Upper lobe of left lung (tissue), 4 donors: ENCODE measurements around the gene ELP4.

Source experiments
- CTCF ChIP-seq, 6 experiments: fragments of 450-650 bp in 4 of 6; fragments of 200-600 bp in 2 of 6; sonication (generic) in 2 of 6; IDR thresholded peaks; one replicate each; pipeline ENCODE4 v1.5.1; 2016 to 2019; ENCODE audit warnings: antibody characterized with exemption in 6 of 6
- POLR2A ChIP-seq, 4 donors: fragments of 450-650 bp; IDR thresholded peaks; one replicate each; pipeline ENCODE4 v1.5.1; 2016 to 2017; ENCODE audit warnings: antibody characterized with exemption in 4 of 4, mild to moderate bottlenecking in 2 of 4
- POLR2AphosphoS5 ChIP-seq, 2 donors: sonication (generic); formaldehyde crosslinking; IDR thresholded peaks; one replicate each; pipeline ENCODE4 v1.5.1; 2017; ENCODE audit warnings: antibody characterized with exemption in 2 of 2

DNA sequence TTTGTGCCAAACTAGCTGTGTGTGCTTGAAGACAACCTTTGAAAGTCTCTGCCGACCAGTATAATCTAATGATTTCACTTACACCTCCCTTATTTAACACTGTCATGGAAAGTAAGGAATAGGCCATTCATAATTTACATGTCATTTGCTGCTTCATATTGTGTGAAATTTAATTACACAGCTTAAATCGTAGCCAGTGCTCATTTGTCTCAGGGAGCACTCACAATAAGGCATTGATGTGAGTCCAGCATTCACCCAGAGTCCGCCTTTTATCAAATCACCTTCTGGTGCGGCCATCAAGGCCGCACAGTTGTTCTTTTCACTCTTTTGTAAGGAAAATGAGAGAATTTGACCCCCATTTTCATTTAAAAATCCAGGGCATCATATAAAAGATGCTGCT is 254.7 kb downstream of the ELP4 start:
- TF ChIP-seq POLR2A (IDR thresholded peaks at IDR 0.05) (no peak), CTCF (IDR thresholded peaks at IDR 0.05) (no peak), POLR2AphosphoS5 (IDR thresholded peaks at IDR 0.05) (no peak)
